B cell (primary cell): ENCODE results near the gene PKNOX2. TPM values are rescaled to one million over a fixed set of nuclear protein-coding genes. Genes with fewer than 3 reads are reported as not detected.

Experiments
- ATAC-seq: fragments of 200-7000 bp; cut with Tn5 transposase; one replicate; pipeline ENCODE4 v1.10.0; 2021; ENCODE audit warnings: low read depth, mild to moderate bottlenecking, moderate number of reproducible peaks, moderate library complexity
- CTCF ChIA-PET: fragments of 350-600 bp; sonication (Branson Sonifier 250); formaldehyde crosslinking; loops from one replicate; lab custom pipeline; 2021; ENCODE audit warnings: antibody characterized with exemption, inconsistent platforms; lab: Charles Lee
- POLR2A ChIA-PET: fragments of 350-600 bp; sonication (Branson Sonifier 250); formaldehyde crosslinking; loops from one replicate; lab custom pipeline; 2021; ENCODE audit warnings: antibody characterized with exemption; lab: Charles Lee
- DNase-seq: peaks from one replicate; pipeline ENCODE4 v3.0.0; 2013
- H2AFZ ChIP-seq: 2 replicates; pipeline ENCODE4 v1.6.1; 2012; ENCODE audit warnings: mild to moderate bottlenecking, low read depth, low read length; ENCODE audit not compliant: insufficient read depth, poor library complexity, severe bottlenecking
- H3K27ac ChIP-seq, 2 donors: 1 replicate in 1 of 2; 2 replicates in 1 of 2; pipeline ENCODE4 v1.5.1; 2012 to 2013; ENCODE audit warnings: low read length in 2 of 2, mild to moderate bottlenecking in 2 of 2, moderate library complexity in 1 of 2
- H3K27me3 ChIP-seq, 4 experiments: fragments of 200-600 bp in 1 of 4; sonication (generic) in 1 of 4; replicated peaks in 1 of 4; 1 replicate in 2 of 4; 2 replicates in 2 of 4; pipeline versions ENCODE4 v1.6.1 to v1.7.0; 2013 to 2016; ENCODE audit warnings: low read length in 3 of 4, mild to moderate bottlenecking in 2 of 4, mixed read lengths in 1 of 4, moderate library complexity in 1 of 4; ENCODE audit not compliant: insufficient read depth in 4 of 4, control insufficient read depth in 3 of 4; ENCODE audit errors: control extremely low read depth in 1 of 4
- H3K36me3 ChIP-seq, 2 experiments: replicated peaks in 1 of 2; 1 replicate in 1 of 2; 2 replicates in 1 of 2; pipeline versions ENCODE4 v1.6.1 to v1.7.1; 2013; ENCODE audit warnings: low read length in 1 of 2; ENCODE audit not compliant: insufficient read depth in 2 of 2, control insufficient read depth in 1 of 2; ENCODE audit errors: control extremely low read depth in 1 of 2, extremely low read depth in 1 of 2
- H3K4me1 ChIP-seq, 2 donors: fragments of 200-600 bp in 1 of 2; sonication (generic) in 1 of 2; 1 replicate in 1 of 2; 2 replicates in 1 of 2; pipeline versions ENCODE4 v1.5.1 to v1.6.1; 2013 to 2017; ENCODE audit warnings: low read length in 2 of 2; ENCODE audit not compliant: control insufficient read depth in 2 of 2, insufficient read depth in 2 of 2
- H3K4me2 ChIP-seq: replicated peaks from 2 replicates; pipeline ENCODE3; 2012; ENCODE audit warnings: mild to moderate bottlenecking, low read depth, low read length; ENCODE audit not compliant: poor library complexity, severe bottlenecking
- H3K4me3 ChIP-seq, 5 experiments: fragments of 200-600 bp in 1 of 5; sonication (generic) in 1 of 5; 1 replicate in 3 of 5; 2 replicates in 2 of 5; pipeline versions ENCODE4 v1.5.1 to v1.7.0; 2011 to 2016; ENCODE audit warnings: low read length in 4 of 5, mild to moderate bottlenecking in 4 of 5, low read depth in 2 of 5, control low read depth in 1 of 5, moderate library complexity in 1 of 5; ENCODE audit not compliant: insufficient read depth in 1 of 5; ENCODE audit errors: control extremely low read depth in 1 of 5, extremely low read depth in 1 of 5
- H3K79me2 ChIP-seq: fragments of 200-600 bp; sonication (generic); one replicate; pipeline ENCODE4 v1.6.0; 2016; ENCODE audit warnings: low read length; ENCODE audit not compliant: control insufficient read depth, insufficient read depth
- H3K9ac ChIP-seq: fragments of 200-600 bp; sonication (generic); 2 replicates; pipeline ENCODE4 v1.6.1; 2017; ENCODE audit warnings: mild to moderate bottlenecking, low read length, moderate library complexity
- H3K9me3 ChIP-seq, 3 donors: one replicate each; pipeline versions ENCODE4 v1.6.1 to v1.7.1; 2013; ENCODE audit warnings: low read length in 2 of 3; ENCODE audit not compliant: control insufficient read depth in 2 of 3, insufficient read depth in 1 of 3; ENCODE audit errors: control extremely low read depth in 1 of 3
- H4K20me1 ChIP-seq: 2 replicates; pipeline ENCODE4 v1.6.0; 2012; ENCODE audit warnings: mild to moderate bottlenecking, low read length; ENCODE audit not compliant: insufficient read depth, control insufficient read depth, poor library complexity, severe bottlenecking
- H3K27ac Mint-ChIP-seq: one replicate; pipeline ENCODE4 v1.8.0; 2021; ENCODE audit warnings: mixed read lengths
- H3K27me3 Mint-ChIP-seq: one replicate; pipeline ENCODE4 v1.8.0; 2021; ENCODE audit warnings: mixed read lengths
- H3K4me1 Mint-ChIP-seq: one replicate; pipeline ENCODE4 v1.8.0; 2021; ENCODE audit warnings: mixed read lengths
- H3K4me3 Mint-ChIP-seq: one replicate; pipeline ENCODE4 v1.8.0; 2021; ENCODE audit warnings: mixed read lengths
- H3K9me3 Mint-ChIP-seq: one replicate; pipeline ENCODE4 v1.8.0; 2022; ENCODE audit warnings: mixed read lengths; ENCODE audit not compliant: insufficient read depth
- EZH2 ChIP-seq: IDR thresholded peaks from 2 replicates; pipeline ENCODE4 v1.6.1; 2012; ENCODE audit warnings: borderline replicate concordance, low read depth, mild to moderate bottlenecking, moderate library complexity, low read length; ENCODE audit not compliant: insufficient read depth, poor library complexity, severe bottlenecking
- WGBS: methylation state at CpG from one replicate; pipeline ENCODE4 v1.1.5; 2013; ENCODE audit warnings: missing lambda C conversion rate; ENCODE audit not compliant: insufficient coverage; 5-methylcytosine and 5-hydroxymethylcytosine counted together
- intact Hi-C: fragments of 100-400 bp; cut with micrococcal nuclease; formaldehyde crosslinking; loops from one replicate; pipeline ENCODE4 v1.10.0; 2022
- polyA plus RNA-seq: library from polyadenylated mRNA; depleted of rRNA; stranded (reverse); fragments of >200 nt; gene quantifications from 2 replicates; pipeline ENCODE4 v1.2.3, GENCODE V29; 2012
- total RNA-seq, 2 donors: library from RNA; stranded (reverse); fragments of 120-200 nt in 1 of 2; gene quantifications; 1 replicate in 1 of 2; 2 replicates in 1 of 2; pipeline versions ENCODE4 v1.2.3 to v1.2.4, GENCODE V29; 2013 to 2022
- TF ChIP-seq, protein P1 (sequence below): fragments of 200-600 bp; IDR thresholded peaks from one replicate; pipeline ENCODE4 v1.8.0; 2022; ENCODE audit warnings: antibody characterized with exemption, mild to moderate bottlenecking

PKNOX2 gene
- total and polyA plus RNA-seq, 2 donors (not counting 1 experiment from before 2014, with no cell fraction given) = not detected

DNA sequence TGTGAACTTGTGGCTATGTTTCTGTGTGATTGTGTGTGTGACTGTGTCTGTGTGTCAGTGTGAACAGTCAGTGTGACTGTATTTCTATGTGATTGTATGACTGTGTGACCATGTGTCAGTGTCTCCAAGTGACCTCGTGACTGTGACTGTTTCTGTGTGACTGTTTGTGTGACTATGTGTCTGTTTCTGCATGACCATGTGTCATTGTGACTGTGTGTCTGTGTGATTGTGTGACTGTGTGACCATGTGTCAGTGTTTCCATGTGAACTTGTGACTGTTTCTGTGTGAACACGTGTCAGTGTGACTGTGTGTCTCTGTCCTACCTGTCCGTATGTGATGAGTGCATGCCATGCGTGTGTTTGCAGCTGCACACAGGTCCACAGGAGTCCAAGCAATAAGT lies 8.8 kb upstream of the PKNOX2 start:
- Histone ChIP-seq H3K9me3 (no peaks in the 10 kb centered on the region), H3K4me1 (no peaks in the 10 kb centered on the region), H3K79me2 (no peaks in the 10 kb centered on the region), H3K9ac (no peak overlapping the region), H3K36me3 (no peaks in the 10 kb centered on the region), H3K27ac (no peak overlapping the region), H3K4me2 (no peak overlapping the region), H2AFZ (no peak overlapping the region), H3K4me3 (no peak overlapping the region), H3K27me3 (peaks cover 0 to 27% (median 9%) of the 10 kb centered on the region in 4 experiments), H4K20me1 (no peaks in the 10 kb centered on the region)
- ChIA-PET CTCF (no interaction called here), POLR2A (no interaction called here)
- intact Hi-C loops = no loop called here
- Mint-ChIP-seq H3K4me1 (no peaks in the 10 kb centered on the region), H3K27me3 (peaks cover 61% of the 10 kb centered on the region), H3K27ac (no peak overlapping the region), H3K4me3 (no peak overlapping the region), H3K9me3 (no peaks in the 10 kb centered on the region)
- 85% methylated on average over 4 of the region's 4 CpGs for WGBS
- ATAC-seq = no peak
- no peak for TF ChIP-seq EZH2
- TF ChIP-seq, protein P1, sequence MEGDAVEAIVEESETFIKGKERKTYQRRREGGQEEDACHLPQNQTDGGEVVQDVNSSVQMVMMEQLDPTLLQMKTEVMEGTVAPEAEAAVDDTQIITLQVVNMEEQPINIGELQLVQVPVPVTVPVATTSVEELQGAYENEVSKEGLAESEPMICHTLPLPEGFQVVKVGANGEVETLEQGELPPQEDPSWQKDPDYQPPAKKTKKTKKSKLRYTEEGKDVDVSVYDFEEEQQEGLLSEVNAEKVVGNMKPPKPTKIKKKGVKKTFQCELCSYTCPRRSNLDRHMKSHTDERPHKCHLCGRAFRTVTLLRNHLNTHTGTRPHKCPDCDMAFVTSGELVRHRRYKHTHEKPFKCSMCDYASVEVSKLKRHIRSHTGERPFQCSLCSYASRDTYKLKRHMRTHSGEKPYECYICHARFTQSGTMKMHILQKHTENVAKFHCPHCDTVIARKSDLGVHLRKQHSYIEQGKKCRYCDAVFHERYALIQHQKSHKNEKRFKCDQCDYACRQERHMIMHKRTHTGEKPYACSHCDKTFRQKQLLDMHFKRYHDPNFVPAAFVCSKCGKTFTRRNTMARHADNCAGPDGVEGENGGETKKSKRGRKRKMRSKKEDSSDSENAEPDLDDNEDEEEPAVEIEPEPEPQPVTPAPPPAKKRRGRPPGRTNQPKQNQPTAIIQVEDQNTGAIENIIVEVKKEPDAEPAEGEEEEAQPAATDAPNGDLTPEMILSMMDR = no peak
- no peak for DNase-seq

DNA sequence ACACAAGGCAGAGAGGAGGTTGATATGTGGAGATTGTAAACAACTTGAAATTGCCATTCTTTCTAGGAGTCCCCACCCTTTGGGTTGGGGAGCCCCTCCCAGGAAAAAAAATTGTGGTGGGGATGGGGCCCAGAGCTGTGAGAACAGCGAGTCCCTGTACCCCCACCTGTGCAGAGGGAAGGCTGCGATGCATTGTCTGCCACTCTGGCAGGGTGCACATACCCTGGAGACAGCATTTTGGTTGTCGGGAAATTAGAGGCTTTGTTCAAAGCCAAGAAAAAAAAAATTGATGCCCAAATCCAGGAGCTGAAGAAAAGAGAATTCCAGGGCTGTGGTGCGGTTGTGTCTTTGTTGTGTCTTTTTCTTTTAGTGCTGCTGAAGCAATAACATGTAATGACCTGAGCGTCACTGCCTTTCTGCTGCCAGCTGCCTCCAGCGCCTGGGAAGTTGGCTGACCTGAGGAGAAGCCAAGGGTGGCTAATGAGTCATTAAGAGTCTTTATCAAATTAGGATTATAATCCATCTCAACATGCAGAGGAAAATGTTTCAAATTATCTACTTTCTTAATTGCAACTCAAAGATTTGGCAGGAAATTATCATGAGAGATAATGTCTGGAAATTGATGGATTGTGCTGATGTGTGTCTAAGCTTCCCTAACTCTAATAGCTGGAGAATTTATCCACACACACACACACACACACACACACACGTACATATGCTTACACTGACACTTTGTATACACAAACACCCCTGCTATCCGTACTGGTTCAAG lies 8.0 kb upstream of the PKNOX2 start:
- H3K4me3 Mint-ChIP-seq = no peak overlapping the region
- no peak for ATAC-seq

More for the DNA sequence above, 8.0 kb upstream of the PKNOX2 start:
- H3K4me3 ChIP-seq = no peak overlapping the region
- H3K79me2 ChIP-seq = no peaks in the 10 kb centered on the region
- H3K4me2 ChIP-seq = no peak overlapping the region
- H3K36me3 ChIP-seq = no peaks in the 10 kb centered on the region
- Mint-ChIP-seq H3K4me1 (no peaks in the 10 kb centered on the region), H3K27ac (no peak overlapping the region), H3K27me3 (peaks cover 66% of the 10 kb centered on the region), H3K9me3 (no peaks in the 10 kb centered on the region)
- H3K27me3 ChIP-seq = peaks cover 0 to 27% (median 8%) of the 10 kb centered on the region in 4 experiments
- TF ChIP-seq EZH2 = no peak
- TF ChIP-seq, protein P1 = no peak
- H3K9me3 ChIP-seq = no peaks in the 10 kb centered on the region
- H2AFZ ChIP-seq = no peak overlapping the region
- WGBS = 86% methylated on average over 5 of the region's 8 CpGs
- ChIA-PET POLR2A (no interaction called here), CTCF (no interaction called here)
- no peak for DNase-seq
- no peaks in the 10 kb centered on the region for H4K20me1 ChIP-seq
- H3K27ac ChIP-seq = no peak overlapping the region
- intact Hi-C loops = no loop called here
- no peaks in the 10 kb centered on the region for H3K4me1 ChIP-seq
- no peak overlapping the region for H3K9ac ChIP-seq
